Activated CD4-positive, alpha-beta T cell treated with anti-CD3 and anti-CD28 coated beads, Interleukin-2, amount 10 ng/mL, durations not matched to agents 24 days and 14 days (primary cell): ENCODE measurements around the gene ITGB3BP. TPM values are rescaled to one million over a fixed set of nuclear protein-coding genes. Genes with fewer than 3 reads are reported as not detected.
"Not testable (repeated sequence)": the region's sequence is repeated elsewhere in the genome, so short reads cannot be mapped to it uniquely, and the experiment has no call there.

Experiments
- DNase-seq: peaks from one replicate; pipeline ENCODE4 v3.0.0; 2022
- H3K27ac Mint-ChIP-seq: one replicate; pipeline ENCODE4 v1.8.0; 2022; ENCODE audit warnings: mild to moderate bottlenecking, mixed read lengths
- H3K27me3 Mint-ChIP-seq: one replicate; pipeline ENCODE4 v1.8.0; 2022; ENCODE audit warnings: mixed read lengths
- H3K36me3 Mint-ChIP-seq: one replicate; pipeline ENCODE4 v1.8.0; 2022; ENCODE audit warnings: low read depth, mild to moderate bottlenecking, mixed read lengths
- H3K4me1 Mint-ChIP-seq: one replicate; pipeline ENCODE4 v1.8.0; 2021; ENCODE audit warnings: mixed read lengths
- H3K4me3 Mint-ChIP-seq: one replicate; pipeline ENCODE4 v1.8.0; 2022; ENCODE audit warnings: mild to moderate bottlenecking, moderate library complexity, mixed read lengths
- H3K9me3 Mint-ChIP-seq: one replicate; pipeline ENCODE4 v1.8.0; 2021; ENCODE audit warnings: mixed read lengths
- intact Hi-C: fragments of 100-400 bp; cut with micrococcal nuclease; formaldehyde crosslinking; loops from one replicate; pipeline ENCODE4 v1.15.1; 2023
- total RNA-seq: library from RNA; stranded (reverse); gene quantifications from 2 replicates; pipeline ENCODE4 v1.2.3, GENCODE V29; 2022

ITGB3BP gene
- total RNA-seq, 1 donor from 2014 or later = 53.4 TPM

DNA sequence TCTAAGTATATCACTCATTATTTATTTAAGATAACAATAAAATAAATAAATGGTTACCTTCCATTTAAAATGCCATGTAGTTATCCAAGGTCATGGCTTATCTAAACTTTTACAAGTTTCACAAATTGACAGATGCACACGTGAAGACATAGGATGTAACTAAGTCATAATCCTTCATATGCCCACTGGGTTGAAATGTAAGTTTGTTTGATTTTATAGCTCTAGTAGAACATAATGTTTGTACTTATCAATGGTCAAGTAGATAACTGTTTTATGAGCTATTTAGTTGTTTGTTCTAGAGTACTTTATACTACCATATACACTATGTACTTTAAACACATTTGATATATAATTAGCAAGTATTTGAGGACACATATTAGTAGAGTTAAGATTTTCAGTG is 43.0 kb downstream of the ITGB3BP start:
- no peak for DNase-seq
- Mint-ChIP-seq H3K36me3 (peaks cover 6% of the 10 kb centered on the region), H3K27me3 (no peaks in the 10 kb centered on the region), H3K4me3 (no peak overlapping the region), H3K9me3 (no peaks in the 10 kb centered on the region), H3K27ac (no peak overlapping the region), H3K4me1 (no peaks in the 10 kb centered on the region)
- intact Hi-C loops = no loop called here

DNA sequence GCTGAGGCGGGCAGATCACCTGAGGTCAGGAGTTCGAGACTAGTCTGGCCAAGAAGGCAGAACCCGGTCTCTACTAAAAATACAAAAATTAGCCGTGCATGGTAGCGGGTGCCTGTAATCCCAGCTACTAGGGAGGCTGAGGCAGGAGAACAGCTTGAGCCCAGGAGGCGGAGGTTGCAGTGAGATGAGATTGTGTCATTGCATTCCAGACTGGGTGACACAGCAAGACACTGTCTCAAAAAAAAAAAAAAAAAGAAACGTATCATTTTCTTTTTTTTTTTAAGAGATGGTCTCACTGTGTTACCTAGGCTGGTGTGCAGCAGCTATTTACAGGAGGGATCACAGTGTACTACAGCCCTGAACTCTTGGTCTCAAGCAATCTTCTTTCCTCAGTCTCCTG is 47.3 kb downstream of the ITGB3BP start:
- intact Hi-C loops = no loop called here
- DNase-seq = no peak
- Mint-ChIP-seq H3K4me3 (no peak overlapping the region), H3K9me3 (peaks cover 3% of the 10 kb centered on the region), H3K36me3 (peaks cover 12% of the 10 kb centered on the region), H3K27me3 (no peaks in the 10 kb centered on the region), H3K4me1 (no peaks in the 10 kb centered on the region), H3K27ac (no peak overlapping the region)

DNA sequence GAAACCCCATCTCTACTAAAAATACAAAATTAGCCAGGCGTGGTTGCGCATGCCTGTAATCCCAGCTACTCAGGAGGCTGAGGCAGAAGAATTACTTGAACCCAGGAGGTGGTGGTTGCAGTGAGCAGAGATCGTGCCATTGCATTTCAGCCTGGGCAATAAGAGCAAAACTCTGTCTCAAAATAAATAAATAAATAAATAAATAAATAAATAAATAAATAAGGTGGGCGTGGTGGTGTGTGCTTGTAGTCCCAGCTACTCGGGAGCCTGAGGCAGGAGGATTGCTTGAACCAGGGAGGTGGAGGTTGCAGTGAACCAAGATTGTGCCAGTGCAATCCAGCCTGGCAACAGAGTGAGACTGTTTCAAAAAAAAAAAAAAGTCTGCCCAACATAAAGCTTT is 54.3 kb downstream of the ITGB3BP start:
- H3K27ac Mint-ChIP-seq, H3K9me3 Mint-ChIP-seq, intact Hi-C loops, DNase-seq, H3K4me1 Mint-ChIP-seq, H3K4me3 Mint-ChIP-seq, H3K27me3 Mint-ChIP-seq: not testable (repeated sequence)
- H3K36me3 Mint-ChIP-seq = peaks cover 10% of the 10 kb centered on the region

DNA sequence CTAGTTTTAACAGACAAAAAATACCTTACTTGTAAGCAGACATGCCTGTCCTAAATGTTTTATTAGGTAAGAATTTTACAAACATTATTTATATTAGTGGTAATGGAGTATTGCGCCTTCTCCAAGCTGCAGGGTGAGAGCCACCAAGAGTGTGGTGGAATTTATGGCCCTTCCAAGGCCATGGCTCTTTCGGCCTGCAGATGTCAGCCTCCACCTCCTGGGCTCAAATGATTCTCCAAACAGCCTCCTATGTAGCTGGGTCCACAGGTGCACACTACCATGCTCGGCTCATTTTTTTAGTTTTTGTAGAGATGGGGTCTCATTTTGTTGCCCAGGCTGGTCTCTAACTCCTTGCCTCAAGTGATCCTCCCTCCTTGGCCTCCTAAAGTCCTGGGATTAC is 56.3 kb downstream of the ITGB3BP start:
- peaks cover 4% of the 10 kb centered on the region for H3K4me1 Mint-ChIP-seq
- peaks cover 15% of the 10 kb centered on the region for H3K9me3 Mint-ChIP-seq
- H3K36me3 Mint-ChIP-seq = peaks cover 23% of the 10 kb centered on the region
- H3K27me3 Mint-ChIP-seq = no peaks in the 10 kb centered on the region
- intact Hi-C loops = no loop called here
- no peak for DNase-seq
- H3K4me3 Mint-ChIP-seq = no peak overlapping the region
- no peak overlapping the region for H3K27ac Mint-ChIP-seq

DNA sequence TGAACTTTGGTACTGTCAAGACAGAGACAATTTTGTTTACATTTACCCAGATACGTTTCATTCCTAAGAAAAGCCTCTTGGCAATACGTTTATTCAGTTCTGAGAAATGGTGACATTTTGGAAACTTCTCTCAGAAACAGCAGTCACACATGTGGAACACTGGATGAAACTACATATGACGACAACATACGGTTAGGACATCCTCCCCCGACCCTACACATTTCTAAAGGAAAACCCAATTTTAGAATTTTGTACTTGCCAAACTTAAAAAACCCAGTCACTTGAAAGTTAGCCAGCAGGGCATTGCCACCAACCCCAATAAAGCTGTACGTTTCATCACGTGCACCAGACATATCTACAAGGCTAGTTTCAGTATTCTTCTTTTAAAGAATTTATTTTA is 56.8 kb downstream of the ITGB3BP start:
- peaks cover 27% of the 10 kb centered on the region for H3K36me3 Mint-ChIP-seq
- H3K9me3 Mint-ChIP-seq = peaks cover 17% of the 10 kb centered on the region
- H3K4me1 Mint-ChIP-seq = peaks cover 4% of the 10 kb centered on the region
- no peak overlapping the region for H3K27ac Mint-ChIP-seq
- H3K4me3 Mint-ChIP-seq = no peak overlapping the region
- DNase-seq = no peak
- H3K27me3 Mint-ChIP-seq = no peaks in the 10 kb centered on the region
- intact Hi-C loops = no loop called here

DNA sequence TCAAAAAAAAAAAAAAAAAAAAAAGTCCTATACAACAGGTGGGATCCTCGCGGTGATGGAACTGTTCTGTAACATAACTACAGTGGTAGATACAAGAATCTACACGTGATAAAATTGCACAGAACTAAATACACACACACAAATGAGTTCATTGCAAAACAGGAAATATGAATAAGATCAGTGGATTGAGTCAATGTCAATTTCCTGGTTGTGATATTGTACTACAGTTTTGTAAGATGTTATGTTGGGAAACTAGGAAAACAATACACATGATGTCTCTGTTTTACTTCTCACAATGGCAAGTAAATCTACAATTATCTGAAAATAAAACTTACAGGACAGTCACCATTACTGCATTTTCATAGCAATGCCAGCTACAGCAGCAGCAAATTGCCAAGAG is 59.8 kb downstream of the ITGB3BP start:
- Mint-ChIP-seq H3K27me3 (no peaks in the 10 kb centered on the region), H3K27ac (no peak overlapping the region), H3K4me1 (peaks cover 4% of the 10 kb centered on the region), H3K9me3 (peaks cover 17% of the 10 kb centered on the region), H3K36me3 (peaks cover 23% of the 10 kb centered on the region), H3K4me3 (no peak overlapping the region)
- intact Hi-C loops = no loop called here
- no peak for DNase-seq

DNA sequence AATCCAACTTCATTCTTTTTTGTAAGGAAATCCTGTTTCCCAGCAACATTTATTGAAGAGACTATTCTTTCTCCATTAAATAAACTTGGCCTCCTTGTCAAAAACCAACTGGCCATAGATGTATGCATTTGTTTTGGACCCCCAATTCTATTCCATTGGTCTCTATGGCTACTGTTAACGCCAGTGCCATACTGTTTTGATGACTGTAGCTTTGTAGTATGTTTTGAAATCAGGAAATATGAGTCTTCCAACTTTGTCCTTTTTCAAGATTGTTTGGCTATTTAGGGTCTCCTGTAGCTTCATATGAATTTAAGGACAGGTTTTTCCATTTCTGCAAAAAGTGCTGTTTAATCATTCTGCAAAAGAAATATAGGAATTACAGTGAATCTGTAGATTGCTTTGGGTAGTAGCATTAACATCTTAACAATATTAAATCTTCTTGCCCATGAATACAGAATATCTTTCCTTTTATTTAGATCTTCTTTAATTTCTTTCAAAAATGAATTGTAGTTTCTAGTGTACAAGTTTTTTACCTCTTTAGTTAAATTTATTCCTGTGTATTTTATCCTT is 61.3 kb downstream of the ITGB3BP start:
- H3K27ac Mint-ChIP-seq = no peak overlapping the region
- no peak overlapping the region for H3K4me3 Mint-ChIP-seq
- intact Hi-C loops = no loop called here
- peaks cover 17% of the 10 kb centered on the region for H3K9me3 Mint-ChIP-seq
- H3K4me1 Mint-ChIP-seq = peaks cover 4% of the 10 kb centered on the region
- DNase-seq = no peak
- H3K36me3 Mint-ChIP-seq = peaks cover 29% of the 10 kb centered on the region
- no peaks in the 10 kb centered on the region for H3K27me3 Mint-ChIP-seq

DNA sequence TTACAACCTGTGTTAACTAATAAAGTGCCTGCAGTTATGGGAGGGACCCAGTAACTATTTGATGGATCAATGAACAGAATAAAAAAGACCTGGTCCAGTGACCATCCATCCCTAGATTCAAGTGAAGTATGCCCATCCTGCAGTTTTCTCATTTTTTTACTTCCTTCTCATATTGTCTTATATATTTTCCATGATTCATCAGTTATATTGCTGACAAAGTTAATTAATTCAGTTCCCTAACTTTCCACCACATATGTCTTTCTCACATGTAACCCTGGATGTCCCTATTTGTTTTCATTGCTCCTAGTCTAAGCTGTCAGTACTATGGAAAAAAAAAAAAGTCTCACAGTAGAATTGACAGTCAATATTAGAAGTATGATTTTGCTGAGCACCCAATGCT is 64.3 kb downstream of the ITGB3BP start:
- no peak overlapping the region for H3K27ac Mint-ChIP-seq
- no peak for DNase-seq
- no peaks in the 10 kb centered on the region for H3K27me3 Mint-ChIP-seq
- no peak overlapping the region for H3K4me3 Mint-ChIP-seq
- intact Hi-C loops = no loop called here
- H3K36me3 Mint-ChIP-seq = peaks cover 27% of the 10 kb centered on the region
- H3K9me3 Mint-ChIP-seq = peaks cover 17% of the 10 kb centered on the region
- H3K4me1 Mint-ChIP-seq = peaks cover 4% of the 10 kb centered on the region

DNA sequence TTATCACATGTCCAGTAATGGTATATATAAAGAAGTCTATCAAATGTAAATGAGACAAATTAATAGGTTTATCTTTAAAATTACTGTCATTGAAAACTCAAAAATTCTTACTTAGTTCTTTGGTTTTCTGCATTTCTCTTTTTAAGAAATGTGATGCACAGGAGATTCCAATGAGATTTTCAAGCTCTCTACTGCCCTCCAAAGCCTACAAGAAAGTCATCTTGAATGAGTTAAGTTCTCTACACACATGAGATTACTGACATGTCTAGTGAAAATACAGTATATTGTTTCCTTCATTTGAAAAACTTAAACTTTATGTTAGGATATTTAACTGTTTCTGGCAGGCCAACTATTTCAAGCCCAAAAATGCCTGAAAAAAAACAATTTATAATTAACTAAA is 68.8 kb downstream of the ITGB3BP start:
- intact Hi-C loops = no loop called here
- Mint-ChIP-seq H3K9me3 (no peaks in the 10 kb centered on the region), H3K4me3 (no peak overlapping the region), H3K27ac (no peak overlapping the region), H3K36me3 (peaks cover 6% of the 10 kb centered on the region), H3K27me3 (no peaks in the 10 kb centered on the region), H3K4me1 (no peaks in the 10 kb centered on the region)
- DNase-seq = no peak

DNA sequence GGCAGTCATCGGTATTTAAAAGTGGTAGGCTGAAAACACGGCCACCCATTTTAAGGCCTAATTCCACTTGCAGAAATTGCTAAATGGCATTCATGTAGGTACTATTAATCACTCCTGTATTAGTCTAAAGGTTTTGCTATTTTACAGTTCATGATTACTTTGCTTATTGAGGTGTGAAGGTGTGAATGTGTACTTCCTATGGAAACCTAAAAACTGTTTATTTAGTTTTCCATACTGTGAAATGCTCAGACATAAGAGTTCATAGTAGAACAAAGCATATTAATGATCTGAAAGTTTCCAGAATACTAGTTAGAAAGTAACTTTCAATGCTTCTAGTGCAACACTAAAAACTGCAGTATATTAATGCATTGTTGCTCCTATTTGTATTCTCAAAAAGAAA is 69.8 kb downstream of the ITGB3BP start:
- intact Hi-C loops = no loop called here
- no peak for DNase-seq
- Mint-ChIP-seq H3K27ac (no peak overlapping the region), H3K4me1 (no peaks in the 10 kb centered on the region), H3K36me3 (peaks cover 6% of the 10 kb centered on the region), H3K4me3 (no peak overlapping the region), H3K27me3 (no peaks in the 10 kb centered on the region), H3K9me3 (no peaks in the 10 kb centered on the region)

DNA sequence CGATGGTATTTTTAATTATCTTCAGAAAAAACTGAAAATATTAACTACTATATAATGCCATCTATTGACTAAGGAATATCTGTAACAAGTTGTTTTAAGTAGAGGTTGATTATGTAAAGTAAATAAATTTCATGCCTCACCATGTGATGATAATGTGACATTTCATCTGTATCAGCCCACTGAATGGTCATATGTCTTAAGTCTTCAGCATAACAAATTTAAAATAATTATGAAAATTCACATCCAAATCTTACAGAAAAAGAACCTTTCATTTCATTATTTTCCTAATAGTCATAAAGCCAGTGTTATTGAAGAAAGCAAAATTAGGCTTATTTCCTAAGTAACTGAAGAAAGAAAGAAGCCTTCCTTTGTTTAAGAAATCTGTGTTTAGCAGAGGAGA is 72.6 kb downstream of the ITGB3BP start:
- Mint-ChIP-seq H3K4me1 (no peaks in the 10 kb centered on the region), H3K27ac (no peak overlapping the region), H3K36me3 (peaks cover 1% of the 10 kb centered on the region), H3K9me3 (no peaks in the 10 kb centered on the region), H3K4me3 (no peak overlapping the region), H3K27me3 (no peaks in the 10 kb centered on the region)
- intact Hi-C loops = no loop called here
- DNase-seq = no peak

DNA sequence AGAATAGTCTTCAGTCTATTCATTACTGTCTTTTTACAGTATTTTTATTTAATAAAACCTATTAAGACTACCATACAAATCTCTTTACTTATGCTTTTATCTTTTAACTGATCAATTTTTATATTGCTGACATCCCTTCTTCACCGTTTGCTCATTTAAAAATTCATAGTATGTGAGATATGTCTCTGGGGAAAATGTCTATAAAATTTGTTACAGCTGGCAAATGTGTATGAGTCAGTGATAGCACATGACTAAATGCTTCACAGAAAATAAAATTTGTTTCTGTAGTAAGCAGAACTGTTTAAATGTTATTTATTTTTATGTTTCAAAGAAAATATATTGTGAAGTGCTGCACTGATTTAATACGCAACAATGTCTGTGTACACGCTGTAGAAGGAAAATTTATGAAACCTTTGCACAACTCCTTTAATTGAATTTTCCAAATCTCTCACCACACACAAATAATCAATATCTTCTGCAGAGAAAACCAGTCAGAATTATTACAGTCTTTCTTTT is 74.2 kb downstream of the ITGB3BP start:
- H3K4me3 Mint-ChIP-seq = no peak overlapping the region
- no peak overlapping the region for H3K27ac Mint-ChIP-seq
- no peaks in the 10 kb centered on the region for H3K4me1 Mint-ChIP-seq
- H3K9me3 Mint-ChIP-seq = no peaks in the 10 kb centered on the region
- intact Hi-C loops = no loop called here
- no peaks in the 10 kb centered on the region for H3K27me3 Mint-ChIP-seq
- peaks cover 1% of the 10 kb centered on the region for H3K36me3 Mint-ChIP-seq
- DNase-seq = no peak

DNA sequence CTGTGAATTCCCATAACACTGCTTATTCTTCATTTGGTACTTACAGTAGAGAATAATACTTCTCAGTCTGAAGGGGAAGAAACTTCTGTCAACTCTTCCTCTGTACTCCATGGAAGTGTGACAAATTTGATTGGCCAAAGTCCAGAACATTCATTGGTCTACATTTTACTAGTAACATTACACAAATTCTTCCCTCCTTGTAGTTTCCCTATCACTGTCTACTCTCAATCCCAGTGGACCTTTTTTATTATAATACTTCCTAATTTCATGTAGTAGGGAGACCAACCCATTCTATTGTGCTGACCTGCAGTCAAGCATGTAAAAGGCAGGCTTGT is 80.9 kb downstream of the ITGB3BP start:
- no peak for DNase-seq
- Mint-ChIP-seq H3K9me3 (no peaks in the 10 kb centered on the region), H3K4me3 (no peak overlapping the region), H3K4me1 (peaks cover 3% of the 10 kb centered on the region), H3K27me3 (no peaks in the 10 kb centered on the region), H3K27ac (no peak overlapping the region), H3K36me3 (peaks cover 3% of the 10 kb centered on the region)
- intact Hi-C loops = no loop called here

DNA sequence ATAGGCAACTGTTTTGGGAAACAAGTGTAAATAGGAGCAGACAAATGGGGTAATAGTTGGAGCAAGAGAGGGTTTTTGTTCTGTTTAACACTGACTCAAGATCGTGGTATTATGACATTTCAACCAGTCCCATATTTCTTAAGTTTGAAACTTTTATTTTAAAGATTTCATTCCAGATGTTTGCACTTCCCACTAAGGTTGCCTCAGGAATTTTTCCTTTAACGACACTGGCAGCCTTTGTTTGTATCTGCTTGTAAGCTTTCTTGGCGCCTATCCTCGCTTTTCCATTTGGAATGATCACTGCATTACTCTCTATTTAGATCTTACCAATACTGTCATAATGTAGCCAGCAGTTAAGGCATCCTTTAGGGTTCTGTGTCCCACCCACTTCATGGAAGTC is 87.9 kb downstream of the ITGB3BP start:
- Mint-ChIP-seq H3K4me1 (no peaks in the 10 kb centered on the region), H3K27me3 (no peaks in the 10 kb centered on the region), H3K36me3 (peaks cover 15% of the 10 kb centered on the region), H3K9me3 (no peaks in the 10 kb centered on the region), H3K4me3 (no peak overlapping the region), H3K27ac (no peak overlapping the region)
- DNase-seq = no peak
- intact Hi-C loops = no loop called here

DNA sequence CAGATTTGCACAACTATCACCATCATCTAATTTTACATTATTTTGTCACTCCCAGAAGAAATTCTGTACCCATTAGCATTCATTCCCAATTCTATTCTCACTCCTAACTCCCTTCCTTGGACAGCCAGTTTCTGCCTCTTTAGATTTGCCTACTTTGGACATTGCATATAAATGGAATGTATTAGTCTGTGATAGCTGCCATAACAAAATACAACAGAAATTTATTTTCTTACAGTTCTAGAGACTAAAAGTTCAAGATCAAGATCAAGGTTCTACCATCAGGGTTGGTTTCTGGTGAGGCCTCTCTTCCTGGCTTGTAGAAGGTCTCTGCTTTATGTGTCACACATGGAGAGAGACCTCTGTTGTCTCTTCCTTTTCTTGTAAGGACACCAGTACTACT is 93.7 kb downstream of the ITGB3BP start:
- H3K36me3 Mint-ChIP-seq = peaks cover 21% of the 10 kb centered on the region
- no peak overlapping the region for H3K4me3 Mint-ChIP-seq
- H3K9me3 Mint-ChIP-seq = peaks cover 6% of the 10 kb centered on the region
- H3K27me3 Mint-ChIP-seq = no peaks in the 10 kb centered on the region
- no peaks in the 10 kb centered on the region for H3K4me1 Mint-ChIP-seq
- no peak overlapping the region for H3K27ac Mint-ChIP-seq
- no peak for DNase-seq
- intact Hi-C loops = loop anchor here (2.0 kb wide), 1 partner anchor 18 kb away; no protein-coding TSS in a partner anchor
